Measurements from ENCODE around the gene NCK2.

Gene NCK2

GRCh38 chr2:105868060-105868459, 123.3 kb downstream of the NCK2 start:
- DNase-seq (ENCODE audit: low read depth in 3 of 3, low spot score in 1 of 3) = no peak

GRCh38 chr2:105869341-105869740, 124.6 kb downstream of the NCK2 start:
- no peak for DNase-seq (ENCODE audit: low read depth in 3 of 3, low spot score in 1 of 3)

- DNase-seq (ENCODE audit: low read depth in 3 of 3, low spot score in 1 of 3) = no peak
Measured at GRCh38 chr2:105870062-105870461, 125.3 kb downstream of the NCK2 start.

GRCh38 chr2:105870858-105871257, 126.1 kb downstream of the NCK2 start:
- DNase-seq (ENCODE audit: low read depth in 3 of 3, low spot score in 1 of 3) = no peak

GRCh38 chr2:105872142-105872728, 127.5 kb downstream of the NCK2 start:
- DNase-seq (ENCODE audit: low read depth in 3 of 3, low spot score in 1 of 3) = no peak

- no peak for DNase-seq (ENCODE audit: low read depth in 3 of 3, low spot score in 1 of 3)
Measured at GRCh38 chr2:105872830-105873229, 128.1 kb downstream of the NCK2 start.

- no peak for DNase-seq (ENCODE audit: low read depth in 3 of 3, low spot score in 1 of 3)
Measured at GRCh38 chr2:105873281-105873680, 128.6 kb downstream of the NCK2 start.

GRCh38 chr2:105873721-105874120, 129.0 kb downstream of the NCK2 start:
- peak in 2 of 3 donors; percentile 27 to 42 for DNase-seq (ENCODE audit: low read depth in 3 of 3, low spot score in 1 of 3)

GRCh38 chr2:105874466-105874865, 129.8 kb downstream of the NCK2 start:
- no peak for DNase-seq (ENCODE audit: low read depth in 3 of 3, low spot score in 1 of 3)

- no peak for DNase-seq (ENCODE audit: low read depth in 3 of 3, low spot score in 1 of 3)
Measured at GRCh38 chr2:105875241-105875640, 130.5 kb downstream of the NCK2 start.

GRCh38 chr2:105876191-105876590, 131.5 kb downstream of the NCK2 start:
- DNase-seq (ENCODE audit: low read depth in 3 of 3, low spot score in 1 of 3) = no peak

GRCh38 chr2:105877945-105878344, 133.2 kb downstream of the NCK2 start:
- no peak for DNase-seq (ENCODE audit: low read depth in 3 of 3, low spot score in 1 of 3)

GRCh38 chr2:105879106-105879802, 134.5 kb downstream of the NCK2 start:
- no peak for DNase-seq (ENCODE audit: low read depth in 3 of 3, low spot score in 1 of 3)

GRCh38 chr2:105879803-105880300, 135.1 kb downstream of the NCK2 start:
- no peak for DNase-seq (ENCODE audit: low read depth in 3 of 3, low spot score in 1 of 3)

- DNase-seq (ENCODE audit: low read depth in 3 of 3, low spot score in 1 of 3) = no peak
Measured at GRCh38 chr2:105880637-105881036, 135.9 kb downstream of the NCK2 start.

- DNase-seq (ENCODE audit: low read depth in 3 of 3, low spot score in 1 of 3) = no peak
Measured at GRCh38 chr2:105881286-105882136, 136.8 kb downstream of the NCK2 start.

GRCh38 chr2:105882341-105882740, 137.6 kb downstream of the NCK2 start:
- no peak for DNase-seq (ENCODE audit: low read depth in 3 of 3, low spot score in 1 of 3)

GRCh38 chr2:105882920-105883435, 138.3 kb downstream of the NCK2 start:
- no peak for DNase-seq (ENCODE audit: low read depth in 3 of 3, low spot score in 1 of 3)

GRCh38 chr2:105883911-105884694, 139.4 kb downstream of the NCK2 start:
- DNase-seq (ENCODE audit: low read depth in 3 of 3, low spot score in 1 of 3) = no peak

GRCh38 chr2:105885456-105885855, 140.7 kb downstream of the NCK2 start:
- no peak for DNase-seq (ENCODE audit: low read depth in 3 of 3, low spot score in 1 of 3)

- DNase-seq (ENCODE audit: low read depth in 3 of 3, low spot score in 1 of 3) = no peak
Measured at GRCh38 chr2:105886029-105886454, 141.3 kb downstream of the NCK2 start.
